Astrocyte (in vitro differentiated cells and primary cell): Measurements from ENCODE around the gene MYO9A. TPM values are rescaled to one million over a fixed set of nuclear protein-coding genes. Genes with fewer than 3 reads are reported as not detected.

Source experiments
- DNase-seq: peaks from one replicate; pipeline ENCODE4 v3.0.0-alpha.2; 2010; ENCODE audit warnings: low read depth
- FAIRE-seq: peaks from 2 replicates; lab custom pipeline; 2011; peaks lifted over from hg19 to GRCh38; lab: Jason Lieb, UNC
- H2AFZ ChIP-seq: 2 replicates; pipeline ENCODE4 v1.6.0; 2012; ENCODE audit warnings: low read depth, low read length, inconsistent platforms
- H3K27ac ChIP-seq: 2 replicates; pipeline ENCODE4 v1.5.1; 2011; ENCODE audit warnings: low read depth, low read length, inconsistent platforms
- H3K27me3 ChIP-seq: 2 replicates; pipeline ENCODE4 v1.6.0; 2011; ENCODE audit warnings: low read length, inconsistent platforms; ENCODE audit not compliant: insufficient read depth
- H3K36me3 ChIP-seq: 2 replicates; pipeline ENCODE4 v1.5.1; 2011; ENCODE audit warnings: low read length, inconsistent platforms; ENCODE audit not compliant: insufficient read depth
- H3K4me1 ChIP-seq: 2 replicates; pipeline ENCODE4 v1.5.1; 2011; ENCODE audit warnings: low read length, inconsistent platforms; ENCODE audit not compliant: insufficient read depth
- H3K4me2 ChIP-seq: 2 replicates; pipeline ENCODE4 v1.6.0; 2012; ENCODE audit warnings: low read length, inconsistent platforms
- H3K4me3 ChIP-seq: 2 replicates; pipeline ENCODE4 v1.5.1; 2011; ENCODE audit warnings: low read depth, mild to moderate bottlenecking, low read length, inconsistent platforms; ENCODE audit not compliant: insufficient read depth
- H3K79me2 ChIP-seq: 2 replicates; pipeline ENCODE4 v1.6.0; 2012; ENCODE audit warnings: mild to moderate bottlenecking, low read length, inconsistent platforms; ENCODE audit not compliant: insufficient read depth
- H3K9ac ChIP-seq: 2 replicates; pipeline ENCODE4 v1.6.0; 2012; ENCODE audit warnings: mild to moderate bottlenecking, low read length, inconsistent platforms
- H3K9me3 ChIP-seq: 2 replicates; pipeline ENCODE4 v1.5.1; 2012; ENCODE audit warnings: low read depth, mild to moderate bottlenecking, low read length, inconsistent platforms; ENCODE audit not compliant: insufficient read depth
- H4K20me1 ChIP-seq: 2 replicates; pipeline ENCODE4 v1.6.0; 2012; ENCODE audit warnings: low read length, inconsistent platforms; ENCODE audit not compliant: insufficient read depth
- H3K27ac Mint-ChIP-seq: one replicate; pipeline ENCODE4 v1.8.0; 2021; ENCODE audit warnings: mild to moderate bottlenecking, mixed read lengths; ENCODE audit not compliant: unreplicated experiment
- H3K27me3 Mint-ChIP-seq: one replicate; pipeline ENCODE4 v1.8.0; 2021; ENCODE audit warnings: low read depth, mixed read lengths; ENCODE audit not compliant: unreplicated experiment
- H3K36me3 Mint-ChIP-seq: one replicate; pipeline ENCODE4 v1.8.0; 2021; ENCODE audit warnings: low read depth, mixed read lengths; ENCODE audit not compliant: unreplicated experiment
- H3K4me1 Mint-ChIP-seq: one replicate; pipeline ENCODE4 v1.8.0; 2021; ENCODE audit warnings: low read depth, mixed read lengths; ENCODE audit not compliant: unreplicated experiment
- H3K4me3 Mint-ChIP-seq: one replicate; pipeline ENCODE4 v1.8.0; 2021; ENCODE audit warnings: mild to moderate bottlenecking, moderate library complexity, mixed read lengths; ENCODE audit not compliant: unreplicated experiment
- H3K9me3 Mint-ChIP-seq: one replicate; pipeline ENCODE4 v1.8.0; 2021; ENCODE audit warnings: mild to moderate bottlenecking, mixed read lengths; ENCODE audit not compliant: unreplicated experiment
- EZH2 ChIP-seq: IDR thresholded peaks from 2 replicates; pipeline ENCODE4 v1.6.1; 2012; ENCODE audit warnings: mild to moderate bottlenecking, low read length, inconsistent platforms; ENCODE audit not compliant: insufficient read depth
- total RNA-seq: library from RNA; stranded (reverse); gene quantifications from 2 replicates; pipeline ENCODE4 v1.2.1, GENCODE V29; 2021
- TF ChIP-seq, protein P1 (sequence below): IDR thresholded peaks from 2 replicates; pipeline ENCODE4 v1.5.1; 2011; ENCODE audit warnings: low read depth, mild to moderate bottlenecking, inconsistent platforms, low read length, moderate library complexity; ENCODE audit not compliant: insufficient read depth

The MYO9A gene
- total RNA-seq, 1 donor from 2014 or later = 26.4 TPM

DNA sequence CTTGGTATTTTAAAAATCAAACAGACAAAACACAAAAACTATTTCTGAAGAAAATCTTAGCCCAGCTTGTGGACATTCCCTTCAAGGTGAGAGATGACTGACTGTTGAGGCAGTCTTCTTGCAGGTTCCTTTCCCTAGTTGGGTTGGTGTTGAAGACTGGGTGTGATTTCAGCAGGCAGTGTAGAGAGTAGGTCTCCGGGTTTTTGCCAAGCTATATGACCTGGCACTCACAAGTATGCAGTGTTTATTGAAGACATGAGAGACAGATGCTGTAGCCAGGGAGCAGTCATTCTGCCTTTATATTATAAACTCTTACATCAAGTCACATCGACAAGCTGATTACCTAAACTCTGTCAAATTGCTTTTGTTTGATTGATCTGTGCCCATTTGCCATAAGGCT is 17.8 kb upstream of the MYO9A start:
- Histone ChIP-seq H3K36me3 (no peaks in the 10 kb centered on the region), H3K79me2 (no peaks in the 10 kb centered on the region), H3K27ac (no peak overlapping the region), H3K27me3 (no peaks in the 10 kb centered on the region), H3K9me3 (no peaks in the 10 kb centered on the region), H4K20me1 (no peaks in the 10 kb centered on the region), H2AFZ (no peak overlapping the region), H3K4me2 (no peak overlapping the region), H3K4me1 (no peaks in the 10 kb centered on the region), H3K9ac (no peak overlapping the region), H3K4me3 (no peak overlapping the region)
- Mint-ChIP-seq H3K27me3 (no peaks in the 10 kb centered on the region), H3K4me3 (no peak overlapping the region), H3K27ac (no peak overlapping the region), H3K4me1 (no peaks in the 10 kb centered on the region), H3K9me3 (no peaks in the 10 kb centered on the region), H3K36me3 (peaks cover 2% of the 10 kb centered on the region)
- FAIRE-seq (no peak), DNase-seq (no peak)
- no peak for TF ChIP-seq EZH2
- TF ChIP-seq, protein P1, sequence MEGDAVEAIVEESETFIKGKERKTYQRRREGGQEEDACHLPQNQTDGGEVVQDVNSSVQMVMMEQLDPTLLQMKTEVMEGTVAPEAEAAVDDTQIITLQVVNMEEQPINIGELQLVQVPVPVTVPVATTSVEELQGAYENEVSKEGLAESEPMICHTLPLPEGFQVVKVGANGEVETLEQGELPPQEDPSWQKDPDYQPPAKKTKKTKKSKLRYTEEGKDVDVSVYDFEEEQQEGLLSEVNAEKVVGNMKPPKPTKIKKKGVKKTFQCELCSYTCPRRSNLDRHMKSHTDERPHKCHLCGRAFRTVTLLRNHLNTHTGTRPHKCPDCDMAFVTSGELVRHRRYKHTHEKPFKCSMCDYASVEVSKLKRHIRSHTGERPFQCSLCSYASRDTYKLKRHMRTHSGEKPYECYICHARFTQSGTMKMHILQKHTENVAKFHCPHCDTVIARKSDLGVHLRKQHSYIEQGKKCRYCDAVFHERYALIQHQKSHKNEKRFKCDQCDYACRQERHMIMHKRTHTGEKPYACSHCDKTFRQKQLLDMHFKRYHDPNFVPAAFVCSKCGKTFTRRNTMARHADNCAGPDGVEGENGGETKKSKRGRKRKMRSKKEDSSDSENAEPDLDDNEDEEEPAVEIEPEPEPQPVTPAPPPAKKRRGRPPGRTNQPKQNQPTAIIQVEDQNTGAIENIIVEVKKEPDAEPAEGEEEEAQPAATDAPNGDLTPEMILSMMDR = no peak

DNA sequence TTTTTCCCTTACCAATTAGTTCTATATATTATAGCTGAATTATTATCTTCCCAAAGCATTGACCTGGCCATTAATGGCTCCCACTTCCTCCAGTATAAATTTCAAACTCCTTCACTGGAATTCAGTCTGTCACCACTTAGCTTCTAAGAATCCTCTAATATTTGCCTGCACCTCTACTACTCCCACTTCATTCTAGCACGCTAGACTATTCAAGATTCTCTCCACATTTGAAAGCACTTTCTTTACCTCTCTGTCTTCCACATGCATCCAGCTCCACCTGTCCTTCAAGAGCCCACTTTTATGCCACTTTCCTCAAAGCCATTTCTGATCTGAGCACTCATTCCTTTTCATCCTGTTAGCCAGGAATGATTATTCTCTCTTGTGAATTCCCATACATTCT is 15.3 kb upstream of the MYO9A start:
- H3K4me2 ChIP-seq = no peak overlapping the region
- H3K4me3 ChIP-seq = no peak overlapping the region
- no peaks in the 10 kb centered on the region for H3K27me3 ChIP-seq
- H4K20me1 ChIP-seq = no peaks in the 10 kb centered on the region
- no peaks in the 10 kb centered on the region for H3K4me1 ChIP-seq
- TF ChIP-seq EZH2 = no peak
- no peaks in the 10 kb centered on the region for H3K9me3 ChIP-seq
- H3K9ac ChIP-seq = no peak overlapping the region
- no peak overlapping the region for H3K27ac Mint-ChIP-seq
- no peaks in the 10 kb centered on the region for H3K79me2 ChIP-seq
- no peaks in the 10 kb centered on the region for H3K4me1 Mint-ChIP-seq
- FAIRE-seq = peak; percentile 9
- no peak overlapping the region for H2AFZ ChIP-seq
- H3K27ac ChIP-seq = no peak overlapping the region
- H3K36me3 ChIP-seq = no peaks in the 10 kb centered on the region
- H3K9me3 Mint-ChIP-seq = no peaks in the 10 kb centered on the region
- H3K4me3 Mint-ChIP-seq = no peak overlapping the region
- H3K36me3 Mint-ChIP-seq = no peaks in the 10 kb centered on the region
- no peaks in the 10 kb centered on the region for H3K27me3 Mint-ChIP-seq
- DNase-seq = no peak

DNA sequence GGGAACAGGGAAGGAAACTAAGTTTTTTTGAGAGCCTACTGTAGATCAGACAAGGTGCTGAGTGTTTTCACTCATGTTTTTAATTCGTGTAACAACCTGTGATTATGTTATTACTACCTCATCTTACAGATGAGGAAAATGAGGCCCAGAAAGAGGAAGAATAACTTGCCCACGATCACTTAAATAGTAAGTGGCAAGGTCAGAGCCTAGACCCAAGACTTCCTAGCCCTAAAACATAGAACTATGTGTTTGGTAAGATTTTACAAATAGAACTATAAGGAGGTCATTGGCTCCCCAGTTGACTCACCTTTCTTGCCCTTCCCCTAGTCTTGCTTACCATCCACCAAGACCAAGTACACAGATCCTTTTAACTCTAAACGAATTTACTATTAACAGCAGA is 14.0 kb upstream of the MYO9A start:
- no peaks in the 10 kb centered on the region for H3K36me3 ChIP-seq
- no peaks in the 10 kb centered on the region for H3K79me2 ChIP-seq
- H3K36me3 Mint-ChIP-seq = no peaks in the 10 kb centered on the region
- H3K9ac ChIP-seq = no peak overlapping the region
- H3K27ac Mint-ChIP-seq = no peak overlapping the region
- TF ChIP-seq, protein P1 = no peak
- no peak for TF ChIP-seq EZH2
- no peaks in the 10 kb centered on the region for H3K27me3 Mint-ChIP-seq
- no peaks in the 10 kb centered on the region for H4K20me1 ChIP-seq
- H3K27me3 ChIP-seq = no peaks in the 10 kb centered on the region
- H2AFZ ChIP-seq = no peak overlapping the region
- FAIRE-seq = no peak
- H3K9me3 ChIP-seq = no peaks in the 10 kb centered on the region
- H3K4me2 ChIP-seq = no peak overlapping the region
- H3K4me3 ChIP-seq = no peak overlapping the region
- no peaks in the 10 kb centered on the region for H3K9me3 Mint-ChIP-seq
- no peak overlapping the region for H3K4me3 Mint-ChIP-seq
- H3K4me1 Mint-ChIP-seq = no peaks in the 10 kb centered on the region
- H3K27ac ChIP-seq = no peak overlapping the region
- no peaks in the 10 kb centered on the region for H3K4me1 ChIP-seq
- no peak for DNase-seq
